ENCODE results near the gene DBN1.

DNA sequence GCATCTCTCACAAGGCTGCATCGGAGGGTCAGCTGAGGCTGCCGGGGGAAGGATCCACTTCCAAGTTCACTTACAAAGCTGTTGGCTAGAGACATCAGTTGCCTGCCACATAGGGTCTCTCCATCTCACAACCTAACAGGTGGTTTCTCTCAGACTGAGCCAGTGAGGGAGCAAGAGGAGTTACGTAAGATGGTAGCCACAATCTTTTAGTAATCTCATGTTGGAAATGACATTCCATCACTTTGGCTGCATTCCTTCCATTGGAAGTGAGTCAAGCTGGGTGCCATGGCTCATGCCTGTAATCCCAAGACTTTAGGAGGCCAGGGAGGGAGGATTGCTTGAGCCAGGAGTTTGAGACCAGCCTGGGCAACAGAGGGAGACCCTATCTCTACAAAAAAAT lies 54.4 kb downstream of the DBN1 start:
- no peak for TF ChIP-seq EZH2 (IDR thresholded peaks at IDR 0.05; ENCODE audit: borderline replicate concordance, low read depth, low read length, poor library complexity, severe bottlenecking)
- TF ChIP-seq, protein P1, sequence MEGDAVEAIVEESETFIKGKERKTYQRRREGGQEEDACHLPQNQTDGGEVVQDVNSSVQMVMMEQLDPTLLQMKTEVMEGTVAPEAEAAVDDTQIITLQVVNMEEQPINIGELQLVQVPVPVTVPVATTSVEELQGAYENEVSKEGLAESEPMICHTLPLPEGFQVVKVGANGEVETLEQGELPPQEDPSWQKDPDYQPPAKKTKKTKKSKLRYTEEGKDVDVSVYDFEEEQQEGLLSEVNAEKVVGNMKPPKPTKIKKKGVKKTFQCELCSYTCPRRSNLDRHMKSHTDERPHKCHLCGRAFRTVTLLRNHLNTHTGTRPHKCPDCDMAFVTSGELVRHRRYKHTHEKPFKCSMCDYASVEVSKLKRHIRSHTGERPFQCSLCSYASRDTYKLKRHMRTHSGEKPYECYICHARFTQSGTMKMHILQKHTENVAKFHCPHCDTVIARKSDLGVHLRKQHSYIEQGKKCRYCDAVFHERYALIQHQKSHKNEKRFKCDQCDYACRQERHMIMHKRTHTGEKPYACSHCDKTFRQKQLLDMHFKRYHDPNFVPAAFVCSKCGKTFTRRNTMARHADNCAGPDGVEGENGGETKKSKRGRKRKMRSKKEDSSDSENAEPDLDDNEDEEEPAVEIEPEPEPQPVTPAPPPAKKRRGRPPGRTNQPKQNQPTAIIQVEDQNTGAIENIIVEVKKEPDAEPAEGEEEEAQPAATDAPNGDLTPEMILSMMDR (conservative IDR thresholded peaks at IDR 0.05; ENCODE audit: low read depth, low read length), result no peak

All from A673 (cell line).